IPS-NIHi7 (cell line): ENCODE data around the gene ACTA2.

ENCODE experiments used
- DNase-seq: peaks from one replicate; pipeline ENCODE4 v3.0.0; 2012; ENCODE audit warnings: mixed read lengths; ENCODE audit errors: extremely low spot score

ACTA2 gene

DNA sequence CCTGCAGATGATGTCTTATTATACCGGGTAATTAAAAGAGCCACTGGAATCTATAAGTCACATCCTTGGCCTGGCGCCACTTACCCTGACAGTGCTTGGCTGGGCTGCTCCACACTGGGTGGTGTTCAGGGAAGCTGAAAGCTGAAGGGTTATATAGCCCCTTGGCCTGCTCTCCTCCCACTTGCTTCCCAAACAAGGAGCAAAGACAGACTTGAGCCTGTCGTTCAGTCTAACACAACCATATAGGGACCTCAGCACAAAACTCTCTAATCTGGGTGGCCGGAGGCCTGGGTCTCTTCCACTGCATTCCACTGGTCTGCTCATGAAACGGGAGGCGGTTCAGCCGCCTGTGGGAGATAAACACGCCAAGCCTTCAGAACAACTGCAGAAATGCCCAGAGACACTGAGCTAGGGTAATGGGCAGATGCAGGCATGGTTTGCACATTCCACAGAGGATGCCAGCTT lies at the start of gene ACTA2:
ACTA2 (minus strand) TSS at position 127 of the 465 bp plus-strand sequence. CDS start 3,843 bp downstream, outside the sequence.
- DNase-seq, result no peak

DNA sequence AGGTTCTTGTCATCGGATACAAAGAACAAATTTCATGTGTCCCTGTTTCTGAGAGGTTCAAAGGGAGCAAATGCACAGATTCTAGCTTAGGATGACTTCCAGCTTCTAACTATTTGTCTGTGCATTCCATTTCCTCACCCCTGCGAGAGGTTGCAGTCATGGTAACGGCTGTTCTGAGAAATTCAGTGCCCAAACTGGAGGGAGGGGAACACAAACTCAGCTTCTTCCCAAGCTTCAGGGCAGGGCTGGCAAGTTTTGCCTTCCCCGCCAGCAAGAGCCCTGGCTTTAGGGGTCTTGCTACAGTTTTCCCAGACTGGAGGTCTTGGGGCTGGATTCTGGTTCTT lies 49.1 kb upstream of the ACTA2 start:
- DNase-seq, result no peak

DNA sequence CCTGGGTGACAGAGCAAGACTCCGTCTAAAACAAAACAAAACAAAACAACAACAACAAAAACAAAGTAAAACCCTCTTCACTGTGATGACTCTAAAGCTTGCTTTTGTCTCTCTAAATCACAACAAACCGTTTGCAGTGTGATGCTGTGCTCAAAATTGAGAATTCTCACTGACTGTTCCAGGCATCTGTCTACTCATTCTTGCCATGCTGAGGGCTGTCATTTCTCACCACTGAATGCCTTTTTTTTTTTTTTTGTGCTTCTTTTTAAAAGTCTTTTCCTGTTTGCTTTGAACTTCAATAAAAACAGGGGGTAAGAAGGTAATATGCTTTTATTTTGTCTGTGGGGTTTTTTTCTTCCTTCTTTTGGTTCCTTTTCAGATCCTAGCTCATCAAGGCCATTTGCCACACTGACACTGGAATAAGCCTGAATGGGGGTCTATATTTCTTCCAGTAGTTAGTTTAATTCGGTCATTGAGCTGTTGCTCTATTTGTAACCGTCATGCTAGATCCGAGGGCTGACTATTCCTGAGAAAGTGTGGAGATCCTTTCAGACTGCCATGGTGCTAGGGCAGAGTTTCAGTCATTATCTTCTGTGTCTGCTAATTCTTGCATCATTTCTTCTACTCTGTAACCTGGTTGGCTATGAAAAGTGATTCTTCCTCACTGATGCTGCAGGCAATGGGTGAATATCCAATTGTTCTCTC lies 48.6 kb upstream of the ACTA2 start:
- DNase-seq, result no peak

DNA sequence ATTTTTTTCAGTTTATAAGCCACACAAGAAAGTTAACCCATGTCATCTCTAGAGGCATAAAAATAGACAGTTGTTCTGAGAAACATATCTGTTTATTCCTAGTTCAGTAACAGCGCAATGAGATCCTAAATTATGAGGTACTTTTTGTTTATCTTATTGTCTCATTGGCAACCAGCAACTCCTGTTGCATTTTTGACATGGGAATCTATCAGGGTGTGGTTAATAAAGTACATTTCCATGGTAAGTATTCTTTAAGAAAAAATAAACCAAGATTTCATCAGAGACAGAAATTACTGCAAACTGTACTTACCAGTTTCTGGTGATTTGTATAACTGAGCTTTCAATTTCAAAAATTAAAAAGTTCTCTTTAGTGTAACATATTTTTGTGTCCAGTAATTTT lies 47.1 kb upstream of the ACTA2 start:
- DNase-seq, result no peak

DNA sequence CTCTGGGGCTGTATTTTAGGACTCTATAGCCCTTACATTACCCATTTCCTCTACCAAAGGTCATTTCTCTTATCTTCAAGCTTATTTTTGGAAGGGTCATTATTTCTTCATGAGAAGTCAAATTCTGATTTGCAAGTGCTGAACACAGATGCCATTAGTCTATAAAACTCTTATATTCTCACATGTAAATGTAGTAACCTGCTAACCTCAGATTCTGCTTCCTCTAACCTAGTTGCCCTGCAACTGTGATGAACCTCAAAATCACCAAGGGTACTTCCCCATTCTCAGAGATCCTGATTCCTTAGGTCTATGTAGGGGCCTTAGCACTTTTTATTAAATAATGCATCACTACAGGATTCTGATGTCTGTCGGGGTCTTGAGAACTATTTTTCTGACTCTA lies 44.4 kb upstream of the ACTA2 start:
- no peak for DNase-seq

DNA sequence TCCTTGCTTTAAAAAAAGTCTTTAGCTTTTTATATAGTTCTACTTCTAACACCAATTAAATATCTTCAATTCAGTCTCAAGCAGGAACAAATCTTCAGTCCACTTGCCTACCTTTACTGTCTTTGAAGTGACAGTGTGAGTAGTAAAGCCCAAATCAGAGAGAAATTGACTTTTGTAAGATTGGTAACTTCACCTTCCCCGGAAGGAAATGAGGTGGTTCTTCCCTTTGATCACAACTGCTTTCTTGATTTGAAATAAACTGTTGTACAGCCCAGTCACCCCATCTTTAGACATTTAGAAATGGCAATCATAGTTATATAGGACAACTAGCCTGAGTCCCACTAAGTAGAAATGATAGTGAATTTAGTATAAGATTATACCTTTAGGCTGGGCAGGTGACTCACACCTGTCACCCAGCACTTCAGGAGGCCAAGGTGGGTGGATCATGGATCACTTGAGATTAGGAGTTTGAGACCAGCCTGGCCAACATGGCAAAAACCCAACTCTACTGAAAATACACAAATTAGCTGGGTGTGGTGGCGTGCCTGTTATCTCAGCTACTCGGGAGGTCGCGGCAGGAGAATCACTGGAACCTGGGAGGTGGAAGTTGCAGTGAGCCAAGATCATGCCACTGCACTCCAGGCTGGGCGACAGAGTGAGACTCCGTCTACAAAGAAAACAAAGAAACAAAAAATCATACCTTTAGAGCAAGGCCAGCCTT lies 42.7 kb upstream of the ACTA2 start:
- DNase-seq, result no peak

DNA sequence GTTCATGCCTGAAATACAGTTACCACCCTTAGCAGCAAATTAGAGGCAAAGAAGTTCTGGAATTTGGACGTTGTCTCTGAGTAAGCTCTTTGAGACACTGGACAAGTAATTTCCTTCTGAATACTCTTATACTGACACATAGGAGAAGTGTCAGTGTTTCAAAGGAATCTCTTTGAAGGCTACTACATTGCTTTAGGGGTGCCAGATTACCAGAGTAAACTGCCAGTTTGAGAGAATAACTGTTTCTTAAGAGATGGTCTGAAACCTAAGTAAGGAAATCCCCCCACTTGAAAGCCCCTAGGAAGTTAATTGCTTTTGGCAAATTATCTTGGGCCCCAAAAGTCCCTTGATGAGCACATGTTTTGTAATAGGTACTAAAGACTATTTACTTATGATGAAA lies 41.4 kb upstream of the ACTA2 start:
- no peak for DNase-seq

DNA sequence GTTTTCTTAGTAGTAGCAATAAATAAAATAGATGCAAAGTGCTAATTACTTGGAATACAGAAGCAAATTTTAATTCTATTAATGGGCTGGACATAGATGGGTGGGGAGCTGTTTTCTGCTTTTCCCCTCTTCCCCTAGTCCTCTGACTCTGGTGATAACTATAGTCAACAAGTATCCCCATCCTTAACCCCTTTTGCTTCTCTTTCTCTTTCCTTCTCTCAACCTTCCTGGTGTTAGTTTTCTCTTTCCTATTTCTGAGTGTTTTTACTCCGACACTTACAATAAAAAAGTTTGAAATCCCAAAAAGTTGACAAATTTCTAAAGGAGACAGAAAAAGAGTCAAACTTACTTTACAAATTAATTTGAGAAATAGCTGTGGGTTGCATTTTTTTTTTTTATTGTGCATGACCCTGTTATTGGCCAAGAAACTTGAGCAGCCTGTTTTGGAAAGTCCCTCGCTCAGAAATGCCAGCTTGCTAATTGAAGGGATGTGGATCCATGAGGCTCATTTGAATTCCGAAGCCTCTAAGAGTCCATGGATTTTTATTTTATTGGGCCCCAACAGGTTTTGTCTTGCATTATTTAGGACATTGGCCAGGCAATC lies 40.5 kb upstream of the ACTA2 start:
- no peak for DNase-seq

DNA sequence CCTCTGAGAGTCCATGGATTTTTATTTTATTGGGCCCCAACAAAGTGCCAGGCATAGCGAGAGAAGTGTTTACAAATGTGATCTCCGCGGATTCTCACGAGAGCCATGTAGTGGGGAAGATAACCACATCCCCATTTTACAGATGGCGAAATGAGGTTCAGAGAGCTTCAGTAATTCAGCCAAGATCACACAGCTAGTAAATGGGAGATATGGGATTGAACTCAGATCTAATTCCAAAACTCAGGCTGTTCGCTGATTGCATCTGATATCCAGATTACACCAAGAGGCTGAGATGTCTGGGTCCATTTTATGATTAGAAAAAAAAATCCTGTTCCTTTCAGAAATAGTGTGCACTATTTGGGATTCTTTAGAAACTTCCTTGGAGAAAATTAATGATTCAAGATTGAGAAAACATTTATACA lies 39.3 kb upstream of the ACTA2 start:
- no peak for DNase-seq

DNA sequence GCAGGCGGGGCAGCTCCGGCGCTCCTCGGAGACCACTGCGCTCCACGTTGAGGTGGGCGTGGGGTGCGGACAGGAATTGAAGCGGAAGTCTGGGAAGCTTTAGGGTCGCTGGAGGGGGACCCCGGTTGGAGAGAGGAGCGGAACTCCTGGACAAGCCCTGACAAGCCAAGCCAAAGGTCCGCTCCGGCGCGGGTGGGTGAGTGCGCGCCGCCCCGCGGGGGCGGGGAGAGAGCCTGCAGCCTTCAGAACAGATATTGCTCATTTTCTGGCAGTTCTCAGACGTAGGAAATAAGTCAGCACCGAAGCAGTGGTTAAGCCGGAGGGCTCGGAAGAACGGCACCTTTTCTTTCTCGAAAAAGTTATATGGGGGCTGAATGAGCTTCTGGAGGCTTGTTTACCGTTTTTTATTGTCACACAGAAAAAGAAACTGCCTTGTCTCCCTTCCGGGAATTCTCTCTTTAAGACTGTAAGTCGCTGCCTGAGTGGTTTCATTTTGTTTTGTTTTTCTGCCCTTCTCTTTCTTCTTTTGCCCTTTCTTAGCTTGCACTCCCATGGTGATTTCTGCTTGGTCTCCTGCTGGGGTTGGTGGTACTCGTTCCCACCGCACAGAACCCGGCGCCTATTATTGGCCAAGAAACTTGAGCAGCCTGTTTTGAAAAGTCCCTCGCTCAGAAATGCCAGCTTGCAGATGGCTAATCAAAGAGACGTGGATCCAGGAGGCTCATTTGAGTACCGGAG lies 38.8 kb upstream of the ACTA2 start:
- DNase-seq, result peak; percentile 25

DNA sequence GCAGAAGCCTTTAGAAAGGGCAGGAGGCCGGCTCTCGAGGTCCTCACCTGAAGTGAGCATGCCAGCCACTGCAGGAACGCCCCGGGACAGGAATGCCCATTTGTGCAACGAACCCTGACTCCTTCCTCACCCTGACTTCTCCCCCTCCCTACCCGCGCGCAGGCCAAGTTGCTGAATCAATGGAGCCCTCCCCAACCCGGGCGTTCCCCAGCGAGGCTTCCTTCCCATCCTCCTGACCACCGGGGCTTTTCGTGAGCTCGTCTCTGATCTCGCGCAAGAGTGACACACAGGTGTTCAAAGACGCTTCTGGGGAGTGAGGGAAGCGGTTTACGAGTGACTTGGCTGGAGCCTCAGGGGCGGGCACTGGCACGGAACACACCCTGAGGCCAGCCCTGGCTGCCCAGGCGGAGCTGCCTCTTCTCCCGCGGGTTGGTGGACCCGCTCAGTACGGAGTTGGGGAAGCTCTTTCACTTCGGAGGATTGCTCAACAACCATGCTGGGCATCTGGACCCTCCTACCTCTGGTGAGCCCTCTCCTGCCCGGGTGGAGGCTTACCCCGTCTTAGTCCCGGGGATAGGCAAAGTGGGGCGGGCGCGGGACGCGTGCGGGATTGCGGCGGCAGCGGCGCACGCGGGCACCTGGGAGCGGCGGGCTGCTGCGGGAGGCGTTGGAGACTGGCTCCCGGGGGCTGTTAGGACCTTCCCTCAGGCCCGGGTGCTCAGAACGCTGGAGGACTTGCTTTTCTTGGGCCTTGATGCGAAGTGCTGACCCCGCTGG lies 38.0 kb upstream of the ACTA2 start, which contains the start of gene FAS:
FAS (plus strand) TSS at position 415 of the 777 bp plus-strand sequence; CDS start at position 494, 79 bp downstream.
- DNase-seq, result peak; percentile 48

DNA sequence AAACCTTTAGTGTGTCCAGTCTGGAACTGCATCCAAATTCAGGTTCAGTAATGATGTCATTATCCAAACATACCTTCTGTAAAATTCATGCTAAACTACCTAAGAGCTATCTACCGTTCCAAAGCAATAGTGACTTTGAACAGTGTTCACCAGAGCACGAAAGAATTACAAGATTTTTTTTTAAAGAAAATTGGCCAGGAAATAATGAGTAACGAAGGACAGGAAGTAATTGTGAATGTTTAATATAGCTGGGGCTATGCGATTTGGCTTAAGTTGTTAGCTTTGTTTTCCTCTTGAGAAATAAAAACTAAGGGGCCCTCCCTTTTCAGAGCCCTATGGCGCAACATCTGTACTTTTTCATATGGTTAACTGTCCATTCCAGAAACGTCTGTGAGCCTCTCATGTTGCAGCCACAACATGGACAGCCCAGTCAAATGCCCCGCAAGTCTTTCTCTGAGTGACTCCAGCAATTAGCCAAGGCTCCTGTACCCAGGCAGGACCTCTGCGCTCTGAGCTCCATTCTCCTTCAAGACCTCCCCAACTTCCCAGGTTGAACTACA lies 37.3 kb upstream of the ACTA2 start:
- no peak for DNase-seq

DNA sequence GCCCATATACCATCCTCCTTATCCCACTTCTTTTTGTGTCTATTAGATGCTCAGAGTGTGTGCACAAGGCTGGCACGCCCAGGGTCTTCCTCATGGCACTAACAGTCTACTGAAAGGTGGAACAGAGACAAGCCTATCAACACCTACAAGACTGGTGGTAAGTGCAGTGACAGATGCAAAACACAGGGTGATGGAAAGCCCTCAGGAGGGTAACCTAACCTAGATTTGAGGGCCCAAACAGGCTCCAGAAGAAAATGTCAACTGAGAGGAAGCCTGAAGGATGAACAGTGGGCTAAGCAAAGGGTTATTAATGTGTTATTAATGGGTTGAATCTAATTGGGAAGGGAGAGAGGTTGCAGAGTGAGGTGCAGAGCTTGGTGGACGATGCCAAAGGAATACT lies 36.9 kb upstream of the ACTA2 start:
- DNase-seq, result no peak

DNA sequence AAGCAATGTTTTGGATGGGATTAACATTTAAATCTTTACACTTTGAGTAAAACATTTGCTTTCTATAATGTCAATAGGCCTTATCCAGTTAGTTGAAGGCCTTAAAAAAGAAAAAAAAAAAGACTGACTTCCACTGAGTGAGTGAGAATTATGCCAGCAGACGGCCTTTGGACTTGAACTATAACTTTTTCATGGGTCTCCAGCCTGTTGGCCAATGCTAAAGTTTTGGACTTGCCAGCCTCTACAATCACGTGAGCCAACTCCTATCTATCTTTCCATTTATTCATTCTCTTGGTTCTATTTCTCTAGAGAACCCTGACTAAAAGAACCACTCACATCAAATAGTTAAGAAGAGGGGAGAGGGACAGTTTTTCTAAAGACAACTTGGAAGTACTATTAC lies 35.3 kb upstream of the ACTA2 start:
- no peak for DNase-seq

DNA sequence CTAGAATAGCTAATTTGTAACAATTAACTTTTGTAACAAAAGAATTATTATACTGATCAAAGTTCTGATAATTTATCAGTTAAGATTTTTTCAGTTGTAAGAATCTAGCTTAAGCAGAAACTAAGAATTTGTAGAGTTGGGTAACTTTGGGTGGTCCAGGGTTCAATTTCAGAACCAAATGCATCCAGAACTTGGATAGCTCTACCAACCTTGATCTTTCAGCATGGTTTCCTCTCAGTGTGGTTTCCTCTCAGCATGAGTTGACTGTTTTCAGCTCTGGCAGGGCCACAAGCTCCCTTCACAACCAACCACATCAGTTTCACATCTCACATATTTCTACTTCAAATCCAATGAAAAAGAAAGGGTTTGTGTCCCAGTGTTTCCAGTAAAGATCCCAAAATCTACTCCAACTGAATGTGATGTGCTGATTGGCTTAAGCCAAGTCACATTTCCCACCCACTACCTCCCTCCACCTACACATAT lies 34.7 kb upstream of the ACTA2 start:
- DNase-seq, result no peak

DNA sequence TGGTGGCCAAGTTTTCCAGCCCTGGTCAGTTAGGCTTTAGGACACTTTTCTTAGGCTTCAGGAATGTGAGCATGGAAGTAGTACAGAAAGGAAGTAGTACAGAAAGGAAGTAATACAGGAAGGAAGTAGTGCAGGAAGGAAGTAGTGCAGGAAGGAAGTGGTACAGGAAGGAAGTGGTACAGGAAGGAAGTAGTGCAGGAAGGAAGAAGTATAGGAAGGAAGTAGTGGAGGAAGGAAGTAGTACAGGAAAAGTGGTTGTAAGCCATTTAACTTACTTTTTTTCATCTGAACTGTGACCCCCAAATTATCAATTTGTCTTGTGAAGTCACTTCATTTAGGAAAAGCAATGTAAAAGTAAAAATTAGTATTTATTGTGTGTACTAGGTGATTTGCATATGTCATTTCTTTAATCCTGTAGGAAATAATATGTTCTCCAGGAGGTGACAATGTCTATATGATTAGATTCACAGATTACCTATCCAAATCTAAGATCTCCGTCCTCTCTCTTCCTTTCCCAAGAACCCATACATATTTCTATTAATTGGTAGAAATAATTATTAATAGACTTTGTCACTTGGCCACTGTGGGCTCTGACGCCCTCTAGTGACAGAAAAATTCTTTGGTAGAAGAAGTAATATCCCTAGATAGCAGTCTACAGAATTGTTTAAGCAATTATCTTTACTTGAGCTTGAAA lies 34.1 kb upstream of the ACTA2 start:
- DNase-seq, result peak; percentile 19

DNA sequence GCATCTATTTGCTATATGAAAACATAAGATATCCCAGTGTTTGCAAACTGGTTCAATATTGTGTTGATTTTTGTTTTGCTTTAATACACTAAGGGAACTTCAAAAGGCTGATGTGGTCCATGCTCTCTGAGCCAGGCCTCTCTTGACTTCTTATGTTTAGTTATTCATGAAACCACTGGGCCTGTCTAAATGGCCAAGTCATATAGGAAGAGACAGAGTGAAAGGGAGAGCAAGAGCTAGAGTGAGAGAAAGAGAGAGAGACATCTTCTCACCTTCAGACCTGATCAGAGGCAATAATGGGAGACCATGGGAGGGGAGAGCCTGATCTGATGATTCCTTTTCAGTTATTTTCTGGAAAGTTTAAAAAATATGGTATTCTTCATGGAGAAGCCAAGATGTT lies 32.0 kb upstream of the ACTA2 start:
- no peak for DNase-seq

DNA sequence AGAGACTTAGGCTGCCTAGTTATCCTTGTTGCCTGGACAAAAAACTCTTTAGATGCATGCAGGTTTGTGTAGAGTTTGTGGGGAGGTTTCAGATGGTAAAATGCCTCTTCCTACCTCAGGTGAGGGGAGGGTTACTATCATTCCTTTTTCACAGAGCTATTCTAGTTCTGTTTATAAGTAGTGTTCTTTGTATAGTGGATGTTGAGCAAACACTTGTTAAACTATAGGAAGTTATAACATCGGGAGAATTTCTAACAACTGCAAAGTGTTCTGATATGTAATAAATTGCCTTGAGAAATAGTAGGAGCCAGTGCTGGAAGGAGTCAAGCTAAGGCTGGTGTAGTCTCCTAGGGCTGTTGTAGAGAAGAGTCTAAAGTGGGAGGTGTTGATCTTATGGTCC lies 31.4 kb upstream of the ACTA2 start:
- no peak for DNase-seq

DNA sequence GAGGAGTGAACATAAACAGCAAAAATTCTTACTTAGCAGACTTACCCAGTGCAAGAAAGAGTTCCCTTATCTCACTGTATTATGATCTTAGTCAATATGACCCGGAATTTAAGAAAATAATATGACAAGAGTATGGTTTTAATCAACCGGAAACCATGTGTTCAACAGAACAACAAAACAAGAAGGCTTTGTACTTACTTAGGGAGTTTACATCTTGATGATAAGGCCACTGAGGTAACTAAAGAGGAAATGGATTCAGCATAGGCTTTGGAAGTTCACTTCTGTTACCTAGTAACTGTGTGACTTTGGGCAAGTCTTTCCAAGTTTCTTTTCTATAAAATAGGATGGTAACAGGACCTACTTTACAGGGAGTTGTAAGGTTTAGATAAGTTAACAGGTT lies 30.6 kb upstream of the ACTA2 start:
- no peak for DNase-seq

DNA sequence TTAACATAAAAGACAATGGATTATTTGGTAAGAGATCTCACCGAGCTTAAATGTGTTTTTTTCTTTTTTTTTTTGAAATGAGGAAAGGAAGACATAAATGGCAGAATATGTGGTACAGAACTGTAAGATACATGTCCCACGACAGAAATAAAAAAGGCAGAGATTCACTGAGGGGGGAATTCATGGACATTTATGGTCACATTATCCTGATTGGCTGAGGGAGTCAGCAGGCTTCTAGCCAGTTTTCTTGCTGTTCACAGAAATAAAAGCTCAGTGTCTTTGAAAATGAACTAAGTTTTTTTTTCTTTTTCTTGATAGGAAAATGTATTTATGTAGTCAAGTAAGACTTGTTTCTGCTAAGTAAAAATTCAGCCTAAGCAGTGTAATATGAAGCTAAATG lies 29.8 kb upstream of the ACTA2 start:
- DNase-seq, result no peak
